Fibroblast of peridontal ligament (primary cell): ENCODE measurements around the gene OCA2.

Experiments used
- DNase-seq: peaks from one replicate; pipeline ENCODE4 v3.0.0-alpha.2; 2010; ENCODE audit errors: extremely low read depth

OCA2 gene

GRCh38 chr15:27847775-27848710 lies 251.1 kb downstream of the OCA2 start:
- no peak for DNase-seq

- DNase-seq, result no peak
Observed at GRCh38 chr15:27846722-27847395, 252.3 kb downstream of the OCA2 start.

GRCh38 chr15:27845535-27846369 lies 253.4 kb downstream of the OCA2 start:
- DNase-seq, result no peak

GRCh38 chr15:27844018-27844666 lies 255.0 kb downstream of the OCA2 start:
- no peak for DNase-seq

GRCh38 chr15:27843146-27843545 lies 256.0 kb downstream of the OCA2 start:
- DNase-seq, result no peak

GRCh38 chr15:27842526-27842925 lies 256.6 kb downstream of the OCA2 start:
- no peak for DNase-seq

- DNase-seq, result no peak
Observed at GRCh38 chr15:27835233-27835939, 263.7 kb downstream of the OCA2 start.

GRCh38 chr15:27834684-27835083 lies 264.4 kb downstream of the OCA2 start:
- DNase-seq, result no peak

GRCh38 chr15:27833974-27834373 lies 265.1 kb downstream of the OCA2 start:
- DNase-seq, result no peak

GRCh38 chr15:27833178-27833577 lies 265.9 kb downstream of the OCA2 start:
- DNase-seq, result no peak

GRCh38 chr15:27832237-27832596 lies 266.9 kb downstream of the OCA2 start:
- no peak for DNase-seq

GRCh38 chr15:27831384-27832236 lies 267.5 kb downstream of the OCA2 start:
- no peak for DNase-seq

- no peak for DNase-seq
Observed at GRCh38 chr15:27828746-27829145, 270.4 kb downstream of the OCA2 start.

- DNase-seq, result peak; percentile 45
Observed at GRCh38 chr15:27826902-27827714, 272.0 kb downstream of the OCA2 start.

GRCh38 chr15:27826411-27826810 lies 272.7 kb downstream of the OCA2 start:
- no peak for DNase-seq

- no peak for DNase-seq
Observed at GRCh38 chr15:27824841-27825422, 274.2 kb downstream of the OCA2 start.

GRCh38 chr15:27821273-27821672 lies 277.8 kb downstream of the OCA2 start:
- DNase-seq, result no peak

GRCh38 chr15:27820722-27821121 lies 278.4 kb downstream of the OCA2 start:
- no peak for DNase-seq

- peak; percentile 17 for DNase-seq
Observed at GRCh38 chr15:27820232-27820631, 278.9 kb downstream of the OCA2 start.
